GM18861 (cell line): ENCODE data around the gene VPS4B.
"Not testable (repeated sequence)": the region's sequence is repeated elsewhere in the genome, so short reads cannot be mapped to it uniquely, and the experiment has no call there.

Source experiments
- ATAC-seq: cut with Tn5 transposase; IDR thresholded peaks from one replicate; pipeline ENCODE4 v1.9.1; 2021; ENCODE audit not compliant: unreplicated experiment

Gene VPS4B

DNA sequence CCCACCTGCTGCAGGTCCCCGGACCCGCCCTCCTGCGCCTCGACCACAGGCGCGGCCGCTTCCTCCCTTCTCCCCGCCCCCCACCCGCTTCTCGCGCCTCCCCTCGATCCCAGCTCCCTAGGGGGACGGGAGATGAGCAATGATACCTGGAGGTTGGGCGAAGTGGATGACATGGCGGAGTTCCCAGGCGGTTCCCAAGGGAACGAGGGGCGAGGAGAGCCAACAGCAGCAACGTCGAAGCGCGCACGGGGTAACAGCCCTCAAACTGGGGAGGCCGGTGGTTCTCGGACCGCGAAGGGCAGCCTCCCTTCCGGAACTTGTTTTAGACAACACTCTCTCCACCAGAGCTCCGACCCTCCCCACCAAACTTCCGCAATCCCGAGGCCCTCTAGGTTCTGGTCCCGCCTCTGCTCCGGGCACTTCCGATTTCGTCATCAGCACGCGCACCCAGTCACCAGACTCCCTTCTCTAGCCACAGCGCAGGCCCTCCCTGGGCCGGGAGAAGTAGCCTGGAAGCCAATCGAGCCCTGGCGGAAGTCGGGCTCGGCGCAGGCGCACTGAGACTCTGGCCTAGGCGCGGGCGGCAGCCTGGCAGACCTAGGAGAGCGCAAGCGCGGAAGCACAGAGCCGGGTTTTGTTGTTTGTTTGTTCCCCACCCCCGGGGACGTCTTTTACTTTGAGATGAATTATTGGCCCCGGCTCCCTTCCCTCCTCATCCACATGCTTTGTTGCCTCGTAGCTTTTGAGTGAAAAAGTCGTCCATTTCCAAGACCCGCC is at the start of gene VPS4B:
Gene VPS4B, minus strand, starts transcription at position 390 of the 777 bp plus-strand sequence. Its CDS starts 217 bp downstream, at position 173.
- ATAC-seq = peak; percentile 95

DNA sequence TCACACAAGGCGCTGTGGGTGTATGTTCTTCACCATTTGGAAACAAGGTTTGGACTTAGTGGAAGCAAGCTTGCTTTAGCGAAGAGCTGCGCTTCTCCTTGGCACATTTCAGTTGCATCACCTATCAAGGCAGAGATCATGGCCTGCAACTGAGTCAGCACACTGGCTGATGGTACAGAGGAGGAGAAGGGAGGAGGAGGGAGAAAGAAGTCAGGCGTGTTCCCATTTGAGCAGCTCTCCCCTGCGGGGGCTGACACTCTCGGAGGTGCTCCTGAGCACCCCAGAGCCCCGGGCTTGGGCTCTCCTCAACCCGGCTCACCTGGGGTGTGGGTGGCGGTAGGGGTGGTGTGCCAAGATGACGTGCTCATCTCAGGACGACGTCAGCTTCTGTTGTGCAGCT is 48.5 kb upstream of the VPS4B start:
- no peak for ATAC-seq

DNA sequence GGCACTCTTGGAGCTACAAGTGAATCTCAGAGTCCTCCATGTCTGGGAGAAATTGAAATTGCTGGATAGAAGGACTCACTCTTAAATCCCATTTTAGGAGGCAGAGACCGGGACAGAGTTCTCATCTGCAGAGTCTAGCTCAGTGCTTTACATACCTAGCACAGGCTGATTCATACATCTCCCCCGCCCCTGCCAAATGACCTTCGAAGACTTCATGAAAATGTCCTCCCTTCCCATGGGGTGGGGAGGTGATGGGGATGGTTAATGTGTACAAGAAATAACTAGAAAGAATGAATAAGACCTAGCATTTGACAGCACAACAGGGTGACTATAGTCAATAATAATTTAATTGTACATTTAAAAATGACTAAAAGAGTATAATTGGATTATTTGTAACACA is 46.3 kb upstream of the VPS4B start:
- ATAC-seq = no peak

DNA sequence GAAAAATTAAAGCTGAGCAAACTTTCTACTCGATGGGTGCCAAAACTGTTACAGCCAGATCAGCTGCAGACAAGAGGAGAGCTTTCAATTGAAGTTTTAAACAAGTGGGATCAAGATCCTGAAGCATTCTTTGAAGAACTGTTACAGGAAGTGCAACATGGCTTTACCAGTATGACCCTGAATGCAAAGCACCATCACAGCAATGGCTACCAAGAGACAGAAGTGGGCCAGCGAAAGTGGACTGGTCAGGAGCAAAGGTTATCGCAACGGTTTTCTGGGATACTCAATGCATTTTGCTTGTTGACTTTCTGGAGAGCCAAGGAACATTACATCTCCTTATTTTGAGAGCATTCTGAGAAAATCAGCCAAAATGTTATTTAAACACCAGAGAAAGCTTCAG is 45.4 kb upstream of the VPS4B start:
- no peak for ATAC-seq

DNA sequence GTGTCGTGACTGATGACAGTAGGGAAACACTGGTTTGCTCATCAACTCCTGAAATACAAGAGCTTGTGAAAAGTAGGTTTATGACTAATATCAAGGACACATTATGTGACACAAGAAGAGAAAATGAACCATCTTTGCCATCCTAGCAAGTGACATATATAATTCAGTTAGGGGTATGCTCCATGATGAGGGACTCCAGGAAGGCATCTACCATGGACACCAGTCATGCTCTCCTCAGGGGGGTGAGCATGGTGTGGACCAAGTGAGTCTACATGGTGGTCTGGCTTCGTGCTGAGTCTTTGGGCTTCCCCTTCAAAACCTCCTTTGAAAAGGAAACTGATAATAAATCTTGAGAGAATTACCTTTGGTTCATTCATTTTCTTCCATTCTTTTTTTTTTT is 42.8 kb upstream of the VPS4B start:
- ATAC-seq = no peak

DNA sequence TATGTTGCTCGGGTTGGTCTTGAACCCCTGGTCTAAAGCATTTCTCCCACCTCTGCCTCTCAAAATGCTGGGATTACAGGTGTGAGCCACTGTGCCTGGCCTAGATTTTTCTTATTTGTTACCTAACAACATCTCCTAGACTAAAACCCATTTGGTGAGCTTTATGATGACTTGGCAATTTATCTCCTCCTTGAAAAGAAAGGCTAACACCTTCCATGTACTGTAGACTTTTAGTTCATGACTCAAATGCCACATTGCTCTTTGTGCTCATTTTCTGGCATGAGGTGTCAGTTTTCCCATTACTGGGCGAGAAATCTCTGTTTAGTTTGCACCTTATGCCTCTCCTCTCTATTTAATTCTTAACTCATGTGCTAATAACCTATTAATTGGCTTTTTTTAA is 42.2 kb upstream of the VPS4B start:
- ATAC-seq = no peak

DNA sequence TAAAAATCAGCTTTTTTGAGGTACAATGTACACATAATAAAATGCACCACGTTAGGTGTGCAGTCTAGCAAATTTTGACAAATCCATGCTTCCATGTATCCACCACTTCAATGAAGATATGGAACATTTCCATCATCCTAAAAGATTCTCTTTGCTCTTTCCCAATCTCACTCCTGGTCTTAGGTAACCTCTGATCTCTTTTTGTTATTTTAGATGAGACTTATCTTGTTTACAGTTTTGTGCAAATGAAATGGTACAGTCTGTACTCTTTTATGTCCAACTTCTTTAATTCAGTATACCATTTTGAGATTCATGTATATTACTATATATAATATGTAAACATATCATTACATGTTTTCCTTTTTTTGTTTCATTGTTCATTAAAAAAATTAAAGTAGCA is 38.1 kb upstream of the VPS4B start:
- ATAC-seq = no peak

DNA sequence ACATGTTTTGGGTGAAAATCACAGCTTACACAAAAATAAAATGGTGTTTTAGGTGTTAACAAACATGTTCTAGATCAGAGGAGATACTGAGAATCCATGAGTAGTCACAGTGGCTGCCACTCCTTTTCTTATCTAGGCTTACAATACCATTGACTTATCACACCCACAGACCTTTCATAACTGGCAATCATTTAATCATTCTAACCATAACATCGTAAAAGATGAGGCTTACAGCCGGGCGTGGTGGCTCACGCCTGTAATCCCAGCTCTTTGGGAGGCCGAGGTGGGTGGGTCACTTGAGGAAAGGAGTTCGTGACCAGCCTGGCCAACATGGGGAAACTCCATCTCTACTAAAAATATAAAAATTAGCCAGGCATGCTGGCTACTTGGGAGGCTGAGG is 35.7 kb upstream of the VPS4B start:
- ATAC-seq = no peak

DNA sequence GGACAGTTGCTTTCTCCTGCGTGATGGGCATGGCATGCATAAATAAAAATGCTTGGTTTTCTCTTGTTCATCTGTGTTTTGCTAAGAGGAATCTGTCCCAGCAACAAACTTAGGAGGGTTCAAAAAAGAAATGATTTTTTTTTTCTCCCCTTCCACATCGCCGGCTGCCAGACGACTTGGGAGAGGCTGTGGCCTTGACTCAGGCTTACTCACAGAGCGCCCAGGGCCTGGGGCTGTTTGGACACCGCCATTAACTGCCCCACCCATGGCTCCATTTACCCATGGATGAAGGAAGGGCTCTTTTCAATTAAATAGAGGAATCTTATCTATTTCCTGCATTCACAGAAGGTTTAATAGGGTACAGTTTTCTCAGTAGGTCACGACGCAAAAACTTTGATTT is 32.2 kb upstream of the VPS4B start:
- ATAC-seq = no peak

DNA sequence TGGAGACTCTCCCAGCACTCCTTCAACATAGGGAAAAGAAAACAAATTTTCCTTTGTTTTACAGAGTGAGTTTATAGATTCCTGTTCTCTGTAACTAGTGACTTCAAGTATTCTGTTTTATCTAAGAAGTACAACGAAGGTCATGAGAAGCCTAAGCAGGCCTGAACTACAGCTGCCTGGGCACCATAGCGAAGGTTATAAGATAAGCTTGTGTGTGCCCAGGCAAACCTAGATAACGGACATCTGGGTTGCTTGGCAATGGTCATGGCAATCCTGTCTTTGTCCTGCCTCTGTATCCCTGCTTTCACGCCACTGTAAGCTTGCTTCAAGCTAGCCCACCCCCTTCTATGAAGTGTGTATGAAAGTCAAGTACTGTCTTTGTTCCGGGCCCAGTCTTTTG is 30.5 kb upstream of the VPS4B start:
- not testable (repeated sequence) for ATAC-seq

DNA sequence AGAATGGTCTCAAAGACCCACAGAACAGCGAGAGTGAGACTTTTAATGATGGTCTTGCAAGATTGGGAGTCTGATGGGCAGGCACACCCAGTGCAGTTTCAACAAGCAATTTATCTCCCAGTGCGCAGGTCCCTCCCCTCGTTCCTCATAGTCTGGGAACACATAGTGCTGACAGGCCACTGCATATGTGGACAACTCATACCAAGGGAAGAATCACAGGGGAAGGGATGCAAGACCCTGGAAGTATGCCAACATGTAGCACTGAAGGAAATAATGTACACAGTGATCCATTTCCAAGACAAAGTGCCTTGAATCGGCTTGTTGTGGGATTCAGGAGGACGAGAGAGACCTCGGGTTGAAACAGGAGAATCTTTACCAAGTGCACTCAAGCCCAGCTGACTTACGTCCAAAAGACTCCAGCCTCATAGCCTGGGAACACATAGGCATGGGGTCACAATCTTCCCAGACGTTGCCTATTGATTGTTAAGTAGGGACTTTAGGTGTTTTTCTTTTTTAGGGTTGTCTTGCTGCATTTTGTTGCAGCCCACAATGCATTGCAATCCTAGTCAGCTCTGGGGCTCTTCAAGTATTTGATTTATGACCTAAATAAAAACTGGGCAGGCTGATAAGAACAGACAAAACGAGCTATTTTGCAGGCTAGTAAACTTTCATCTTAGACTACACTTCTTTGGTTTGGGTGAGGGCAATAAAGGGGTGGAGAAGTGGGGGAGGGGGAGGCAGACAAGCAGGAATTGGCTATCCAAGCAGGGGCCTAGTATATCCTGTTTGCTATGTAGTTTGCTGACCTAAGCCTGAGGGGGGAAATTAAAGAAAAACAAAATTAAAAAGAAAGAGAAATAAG is 29.8 kb upstream of the VPS4B start:
- ATAC-seq = no peak

DNA sequence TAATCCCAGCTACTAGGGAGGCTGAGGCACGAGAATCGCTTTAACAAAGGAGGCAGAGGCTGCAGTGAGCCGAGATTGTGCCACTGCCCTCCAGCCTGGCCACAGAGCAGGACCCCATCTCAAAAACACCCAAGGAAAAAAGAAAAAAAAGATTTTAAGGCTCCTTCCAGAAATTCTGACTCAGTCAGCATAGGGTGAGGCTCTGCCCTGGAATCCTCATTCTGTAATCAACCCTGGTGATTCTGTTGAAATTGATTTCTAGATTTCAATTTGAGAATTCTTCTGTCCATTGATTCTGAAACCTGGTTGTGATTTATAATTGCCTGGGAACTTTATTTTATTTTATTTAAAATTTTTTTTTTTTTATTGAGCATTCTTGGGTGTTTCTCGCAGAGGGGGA is 27.1 kb upstream of the VPS4B start:
- no peak for ATAC-seq

DNA sequence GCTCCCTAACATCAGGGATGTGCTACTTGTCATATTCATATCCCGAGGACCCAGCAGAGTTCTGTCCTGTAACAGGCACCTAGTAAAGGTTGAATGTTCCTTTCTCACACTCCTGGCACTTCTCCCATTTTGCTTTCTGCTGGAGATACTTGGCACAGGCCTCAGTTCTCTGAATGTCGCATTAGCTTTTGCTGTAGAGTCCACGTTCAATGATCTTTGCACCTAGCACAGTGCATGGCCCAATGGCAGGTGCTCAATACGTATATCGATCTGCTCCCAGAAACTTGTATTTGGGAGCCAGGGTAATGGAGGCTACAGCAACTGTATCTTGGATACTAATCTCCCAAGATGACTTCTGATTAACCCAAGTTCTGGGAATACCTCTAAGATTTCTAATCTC is 24.8 kb upstream of the VPS4B start:
- no peak for ATAC-seq

DNA sequence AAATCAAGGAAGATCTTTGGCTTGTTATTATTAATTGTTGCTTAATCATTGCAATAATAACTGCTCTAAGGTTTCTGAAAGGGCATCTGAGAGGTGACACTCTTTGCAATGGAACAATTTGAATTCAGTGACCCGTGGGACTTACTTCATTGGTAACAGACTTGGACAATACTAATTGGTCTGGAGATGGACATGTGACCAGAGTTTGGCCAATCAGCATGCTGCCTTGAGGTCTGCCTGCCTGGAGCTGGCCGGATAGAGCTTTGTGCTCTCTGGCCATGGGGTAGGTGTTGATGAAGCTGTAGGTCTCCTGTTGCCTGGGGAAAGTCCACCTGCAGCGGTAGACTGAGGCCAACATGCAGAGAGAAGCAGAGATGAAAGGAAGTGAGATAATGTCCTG is 24.0 kb upstream of the VPS4B start:
- no peak for ATAC-seq

DNA sequence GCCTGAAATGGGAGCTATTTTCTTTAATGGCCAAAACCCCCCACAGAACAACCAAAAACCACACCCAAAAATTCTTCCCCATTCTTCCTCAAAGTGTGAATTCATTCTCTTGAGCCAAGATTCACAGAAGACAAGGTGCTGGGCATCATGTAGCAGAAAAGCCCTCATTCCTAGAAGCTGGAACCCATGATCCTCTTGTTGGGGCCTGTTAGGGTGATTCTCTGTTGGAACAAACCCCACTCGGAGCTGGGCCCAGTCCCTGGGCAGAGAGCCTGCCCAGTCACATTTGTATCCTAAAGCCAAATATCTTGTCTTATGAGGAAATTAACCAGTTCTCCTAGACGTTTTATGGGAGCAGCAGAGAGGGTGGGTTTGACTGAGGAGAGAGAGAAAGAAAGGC is 22.8 kb upstream of the VPS4B start:
- no peak for ATAC-seq

DNA sequence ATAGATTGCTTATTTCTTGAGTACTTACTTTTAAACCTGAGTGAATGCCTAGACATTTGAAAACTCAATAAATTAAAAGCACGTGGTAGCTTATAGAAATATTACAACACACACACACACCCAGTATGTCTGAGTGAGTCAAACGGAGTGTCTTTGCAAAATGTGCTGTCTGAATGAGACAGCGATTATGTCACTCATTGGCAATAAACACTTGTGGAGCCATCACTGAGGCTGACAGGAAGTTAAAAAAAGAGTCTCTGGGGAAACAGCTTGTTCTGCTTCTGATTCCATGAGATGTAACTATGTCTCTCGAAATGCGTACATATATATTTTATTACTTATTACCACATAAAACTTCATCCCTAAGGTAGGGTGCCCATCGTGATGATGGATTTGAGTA is 22.3 kb upstream of the VPS4B start:
- no peak for ATAC-seq

DNA sequence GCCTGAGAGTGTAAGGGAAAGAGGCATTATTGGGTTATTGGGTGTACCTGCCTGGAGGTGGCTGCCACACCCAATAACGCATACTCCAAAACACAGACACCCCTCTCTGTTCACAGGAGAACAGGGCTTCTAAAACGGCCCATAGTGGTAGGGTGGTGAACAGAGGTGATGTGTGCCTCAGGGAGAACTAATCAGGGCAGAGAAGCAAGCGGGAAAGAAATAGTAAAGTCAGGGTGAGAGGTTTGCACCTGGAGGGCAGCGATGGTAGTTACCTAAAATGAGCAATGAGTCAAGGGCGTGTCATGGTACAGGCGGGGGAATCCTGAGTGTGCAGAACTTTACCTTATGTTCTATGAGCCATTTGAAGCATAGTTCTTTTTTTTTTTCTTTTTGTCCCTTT is 21.6 kb upstream of the VPS4B start:
- no peak for ATAC-seq

DNA sequence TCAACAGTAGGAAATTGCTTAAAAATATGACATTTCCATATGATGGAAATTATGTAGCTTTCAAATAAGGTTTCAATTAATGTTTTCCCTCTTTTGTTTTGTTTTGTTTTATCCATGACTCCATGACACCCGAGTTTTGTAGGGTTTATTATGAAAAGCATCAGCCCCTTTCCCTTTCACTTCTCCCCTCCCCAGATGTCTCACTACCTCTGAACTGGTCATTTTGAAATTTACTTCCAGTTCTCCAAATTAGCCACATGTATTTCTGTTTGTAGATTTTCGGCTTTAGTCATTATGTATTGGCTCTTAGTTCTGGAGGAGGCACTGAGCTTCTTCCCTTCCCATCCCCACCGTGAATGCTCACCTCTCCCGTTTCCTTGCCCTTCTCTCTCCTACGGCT is 18.6 kb upstream of the VPS4B start:
- ATAC-seq = no peak

DNA sequence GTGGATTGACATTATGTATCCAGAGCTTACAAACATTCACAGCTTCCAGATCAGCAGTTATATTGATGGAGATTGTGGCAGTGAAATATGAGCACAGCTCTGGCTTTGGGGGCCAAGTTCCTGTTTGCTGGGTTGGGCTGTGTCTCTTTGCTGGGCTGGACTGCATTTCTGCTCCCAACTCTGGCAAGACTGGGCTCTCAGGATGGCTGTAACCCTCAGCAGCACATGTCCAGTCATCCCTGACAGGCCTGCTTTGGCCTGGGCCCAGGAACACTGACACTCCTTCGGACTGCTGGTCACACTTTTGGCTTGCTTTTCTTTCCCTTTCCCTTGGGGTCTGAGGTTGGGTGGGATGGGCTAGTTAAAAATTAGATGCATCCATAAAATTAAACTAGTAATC is 17.9 kb upstream of the VPS4B start:
- no peak for ATAC-seq

DNA sequence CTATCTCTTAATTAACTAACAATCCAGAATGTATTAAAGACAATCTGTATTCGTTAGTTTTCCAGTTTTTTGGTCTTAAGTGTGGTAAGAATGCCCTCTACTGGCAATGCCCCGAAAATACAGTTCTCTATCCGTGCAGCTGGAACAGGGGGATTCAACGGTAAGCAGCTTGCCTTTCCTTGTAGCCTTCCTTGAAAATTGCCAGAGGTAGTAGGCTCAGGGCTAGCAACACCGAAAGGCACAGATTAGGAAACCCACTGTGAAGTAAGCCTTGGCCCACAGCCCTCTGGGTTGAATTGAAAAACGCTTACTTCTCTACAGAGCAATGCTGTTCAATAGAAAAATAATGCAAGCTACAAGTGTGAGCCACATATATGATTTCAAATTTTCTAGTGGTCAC is 17.1 kb upstream of the VPS4B start:
- ATAC-seq = no peak

DNA sequence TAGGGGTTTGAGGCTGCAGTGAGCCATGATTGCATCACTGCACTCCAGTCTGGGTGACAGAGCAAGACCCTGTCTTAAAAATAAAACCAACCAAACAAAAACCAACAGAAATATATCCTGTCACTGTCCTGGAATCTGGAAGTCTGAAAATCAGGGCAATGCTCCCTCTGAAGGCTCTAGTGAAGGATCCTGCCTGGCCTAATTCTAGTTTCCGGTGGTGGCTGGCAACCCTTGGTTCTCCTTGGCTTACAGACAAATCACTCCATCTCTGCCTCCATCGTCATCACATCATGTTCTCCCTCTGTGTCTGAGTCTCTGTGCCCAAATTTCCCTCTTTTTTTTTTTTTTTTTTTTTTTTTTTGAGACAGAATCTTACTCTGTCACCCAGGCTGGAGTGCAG is 15.9 kb upstream of the VPS4B start:
- ATAC-seq = no peak

DNA sequence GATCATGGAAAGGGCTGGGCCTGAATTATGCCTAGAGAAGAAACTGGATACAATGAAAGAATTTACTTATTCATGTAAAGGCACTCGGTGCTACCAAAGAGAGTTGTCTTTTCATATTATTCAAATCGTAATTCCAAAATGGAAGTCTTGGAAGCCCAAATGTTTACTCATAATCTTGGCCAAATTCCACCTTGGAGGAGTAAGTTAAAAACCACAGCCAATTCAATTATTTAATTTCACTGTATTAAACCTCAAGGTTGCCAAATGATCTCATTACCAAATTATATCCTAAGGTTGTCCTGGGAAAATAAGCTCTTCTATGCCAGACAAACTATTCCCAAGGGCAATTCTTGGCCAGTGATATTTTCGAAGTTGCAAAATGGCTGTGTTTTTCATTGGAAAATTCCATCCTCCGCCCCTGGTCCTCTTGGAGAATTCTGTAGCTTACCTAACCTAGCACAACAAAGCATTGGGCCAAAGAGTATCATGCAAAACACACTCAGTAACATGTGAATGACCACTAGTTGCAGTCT is 11.1 kb upstream of the VPS4B start:
- ATAC-seq = no peak
